NCI-H510A (cell line): ENCODE data around the gene TBC1D22A.
"Not testable (repeated sequence)": the region's sequence is repeated elsewhere in the genome, so short reads cannot be mapped to it uniquely, and the experiment has no call there.

Experiments used
- DNase-seq: peaks from one replicate; lab custom pipeline; 2025; lab: John Stamatoyannopoulos, UW

Gene TBC1D22A

DNA sequence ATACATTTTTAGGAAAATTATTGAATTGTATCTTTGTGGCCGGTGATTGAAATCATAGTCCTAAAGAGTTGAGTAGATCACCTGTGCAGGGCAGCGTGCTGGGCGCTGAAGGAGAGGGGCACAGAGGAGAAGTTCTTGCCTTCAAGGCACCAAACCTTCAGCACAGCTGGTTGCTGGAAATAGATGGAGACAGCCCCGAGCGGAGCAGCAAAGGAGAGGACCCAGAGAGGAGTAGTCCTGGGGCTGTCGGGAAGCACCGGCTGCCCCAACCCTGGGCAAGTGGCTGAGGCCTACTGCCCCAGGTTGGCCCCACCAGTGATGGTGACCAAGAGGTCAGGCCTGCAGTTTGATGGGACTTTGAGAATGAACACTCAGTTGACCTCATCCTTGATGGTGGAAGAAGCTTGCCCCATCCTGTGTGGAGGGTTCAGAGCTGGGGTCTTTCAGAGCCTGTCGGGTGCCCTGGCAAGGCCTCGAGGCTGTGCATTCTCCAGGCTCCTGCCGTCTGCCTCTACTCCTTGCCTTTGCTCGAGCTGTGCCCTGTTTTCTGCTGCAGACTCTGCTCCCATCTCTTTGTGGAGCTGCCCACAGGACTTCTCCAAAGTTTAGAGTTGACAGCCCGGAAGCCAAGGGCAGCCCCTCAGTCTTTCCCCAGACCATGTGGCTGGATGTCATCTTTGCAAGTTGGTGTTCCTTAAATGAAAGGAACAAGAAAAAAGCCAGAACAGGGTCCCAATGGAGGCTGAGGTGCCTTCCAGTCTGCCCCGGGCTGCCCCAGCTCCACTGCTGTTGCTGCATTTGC is 285.1 kb downstream of the TBC1D22A start:
- DNase-seq: no peak

DNA sequence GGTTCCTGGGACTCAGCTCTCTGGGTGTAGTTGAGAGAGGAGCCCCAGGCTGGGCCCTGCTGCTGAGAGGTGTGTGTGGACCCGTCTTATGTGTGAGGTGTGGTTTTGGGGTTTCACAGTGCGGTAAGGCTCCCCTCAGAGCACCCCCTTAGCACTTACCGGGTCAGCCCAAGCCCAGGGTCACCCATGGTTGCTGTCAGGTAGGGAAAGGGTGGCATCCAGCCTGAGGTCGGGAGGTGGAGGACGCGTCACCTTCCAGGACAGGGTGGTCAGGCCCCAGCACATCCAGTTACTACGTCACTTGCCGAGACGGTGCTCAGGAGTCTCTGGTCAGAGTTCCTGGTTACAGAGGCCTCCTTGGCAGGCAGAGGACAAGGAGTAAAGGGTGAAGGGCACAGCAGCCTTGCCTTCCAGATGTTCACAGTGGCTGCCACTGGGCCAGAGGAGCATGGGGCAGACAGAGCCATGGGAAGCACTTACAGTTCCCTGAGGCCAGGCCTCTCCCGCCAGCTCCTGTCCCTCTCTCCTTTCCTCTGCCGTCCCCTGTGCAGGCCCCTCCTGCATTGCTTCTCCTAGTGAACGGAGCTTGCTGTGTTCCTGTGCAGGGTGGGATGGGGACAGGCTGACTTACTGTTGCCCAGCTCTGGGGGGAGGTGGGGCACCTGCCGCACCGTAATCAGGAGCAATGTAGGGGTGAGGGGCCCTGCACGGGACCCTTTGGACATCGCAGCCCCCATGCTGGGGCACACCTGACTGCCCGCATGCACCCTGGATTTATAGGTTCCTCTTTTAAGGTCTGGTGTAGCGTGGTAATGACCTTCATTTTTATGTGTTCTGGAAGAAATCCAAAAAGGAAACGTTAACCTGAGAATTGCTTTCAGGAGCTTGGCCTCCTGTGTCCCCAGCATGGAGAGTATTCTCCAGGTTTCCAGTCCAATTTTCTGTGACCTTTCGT is 285.9 kb downstream of the TBC1D22A start:
- DNase-seq: no peak

DNA sequence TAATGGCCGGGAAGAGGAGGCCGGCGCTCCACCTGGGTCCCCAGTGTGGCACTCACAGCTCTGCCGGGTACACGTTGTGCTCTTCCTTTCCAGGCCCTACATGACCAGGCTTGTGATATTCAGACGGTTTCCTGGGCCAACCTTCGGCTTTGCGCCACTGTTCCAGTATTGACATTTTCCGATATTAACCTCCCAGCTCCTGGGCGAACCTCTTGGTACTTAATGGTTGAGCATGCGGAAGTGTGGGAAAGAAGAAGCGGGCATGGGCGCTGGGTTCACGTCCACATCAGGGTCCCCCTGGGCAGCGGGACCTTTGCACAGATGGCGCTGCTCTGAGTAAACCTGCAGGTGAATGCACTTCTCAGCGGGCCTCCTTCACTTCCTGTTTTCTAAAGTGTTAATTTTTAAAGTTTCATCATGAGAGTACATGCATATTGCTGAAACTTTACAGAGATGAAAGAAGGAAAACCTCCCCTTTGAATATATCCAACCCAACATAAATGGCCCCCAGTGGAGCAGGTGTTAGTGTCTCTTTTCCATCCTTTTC is 286.7 kb downstream of the TBC1D22A start:
- no peak for DNase-seq

DNA sequence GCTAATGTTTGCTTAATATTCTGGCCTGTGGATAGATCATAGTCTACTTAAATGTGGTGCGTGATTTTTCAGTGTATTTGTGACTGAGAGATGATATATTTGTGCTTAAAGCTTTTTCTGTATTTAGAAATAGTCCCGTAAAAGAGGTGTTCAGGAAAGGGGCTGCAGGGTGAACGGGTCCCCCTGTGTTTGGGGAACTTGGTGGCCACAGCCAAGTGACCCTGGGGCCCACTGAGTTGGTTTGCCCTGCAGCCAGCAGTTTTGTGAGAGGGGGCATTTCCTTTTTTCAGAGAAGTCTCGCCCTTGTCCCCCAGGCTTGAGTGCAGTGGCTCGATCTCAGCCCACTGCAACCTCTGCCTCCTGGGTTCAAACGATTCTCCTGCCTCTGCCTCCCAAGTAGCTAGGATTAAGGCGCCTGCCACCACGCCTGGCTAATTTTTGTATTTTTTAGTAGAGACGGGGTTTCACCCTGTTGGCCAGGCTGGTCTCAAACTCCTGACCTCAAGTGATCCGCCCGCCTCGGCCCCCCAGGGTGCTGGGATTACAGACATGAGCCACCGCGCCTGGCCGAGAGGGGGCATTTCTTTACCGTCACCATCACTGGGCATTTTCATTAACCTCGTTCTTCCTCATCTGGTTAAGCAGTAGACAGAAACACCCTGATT is 287.4 kb downstream of the TBC1D22A start:
- not testable (repeated sequence) for DNase-seq

DNA sequence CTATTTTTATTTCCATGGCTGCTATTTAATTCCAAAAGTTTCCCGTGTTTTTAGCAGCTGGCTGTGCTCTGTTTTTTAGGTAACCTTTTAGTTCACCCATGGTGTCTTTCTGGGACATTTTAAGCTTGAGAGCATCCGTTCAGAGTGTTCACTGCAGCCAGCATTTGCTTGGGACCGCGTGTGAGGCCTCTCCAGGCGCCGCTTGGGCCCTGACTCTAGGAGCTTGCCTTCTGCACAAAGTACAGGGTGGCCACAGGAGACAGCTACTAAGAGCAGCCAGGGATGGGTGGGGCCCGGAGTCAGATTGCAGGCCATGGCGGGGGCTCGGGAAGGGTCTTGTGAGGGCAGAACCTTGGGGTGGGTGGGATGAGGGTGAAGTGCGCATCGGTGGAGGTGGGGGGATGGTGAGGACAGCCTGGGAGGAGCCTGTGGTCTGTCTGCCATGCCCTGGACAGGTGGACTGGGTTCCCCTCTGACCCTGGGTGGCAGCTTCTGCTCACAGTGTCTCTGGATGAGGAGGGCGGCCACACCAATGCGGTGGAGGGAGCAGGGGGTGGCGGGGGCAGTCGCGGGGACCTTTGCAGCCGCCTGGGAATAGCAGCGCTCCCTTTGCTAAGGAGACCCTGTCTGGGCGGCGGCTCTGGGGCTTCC is 288.1 kb downstream of the TBC1D22A start:
- DNase-seq: no peak

DNA sequence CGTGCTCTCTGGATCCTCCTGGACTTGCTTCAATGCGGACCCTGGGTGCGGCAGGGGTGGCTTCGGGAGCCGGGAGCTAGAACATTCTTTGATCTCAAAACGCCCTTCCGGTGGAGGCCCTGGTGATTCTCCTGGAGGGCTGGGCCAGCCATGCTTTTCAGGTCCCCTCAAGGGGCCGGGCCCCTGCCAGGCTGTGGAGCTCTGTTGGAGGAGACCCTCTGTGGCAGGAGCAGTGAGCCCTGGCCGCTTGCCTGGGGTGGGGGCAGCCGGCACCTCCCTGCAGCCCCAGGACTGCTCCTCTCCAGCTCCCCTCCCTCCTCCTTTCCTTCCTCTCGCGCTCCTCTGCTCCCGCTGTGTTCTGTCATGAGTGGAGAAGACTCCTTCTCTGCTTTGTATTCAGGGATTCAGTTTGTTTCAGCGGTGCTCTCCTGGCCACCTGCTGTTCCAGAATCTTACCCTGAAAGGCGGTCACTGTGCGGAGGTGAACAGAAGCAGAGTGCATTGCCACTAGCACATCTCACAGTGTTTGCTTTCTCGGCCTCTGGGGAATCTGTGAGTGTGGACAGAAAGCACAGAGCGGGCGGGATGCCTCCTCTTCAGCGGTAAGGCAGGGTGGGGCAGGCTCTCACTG is 289.1 kb downstream of the TBC1D22A start:
- DNase-seq: no peak

DNA sequence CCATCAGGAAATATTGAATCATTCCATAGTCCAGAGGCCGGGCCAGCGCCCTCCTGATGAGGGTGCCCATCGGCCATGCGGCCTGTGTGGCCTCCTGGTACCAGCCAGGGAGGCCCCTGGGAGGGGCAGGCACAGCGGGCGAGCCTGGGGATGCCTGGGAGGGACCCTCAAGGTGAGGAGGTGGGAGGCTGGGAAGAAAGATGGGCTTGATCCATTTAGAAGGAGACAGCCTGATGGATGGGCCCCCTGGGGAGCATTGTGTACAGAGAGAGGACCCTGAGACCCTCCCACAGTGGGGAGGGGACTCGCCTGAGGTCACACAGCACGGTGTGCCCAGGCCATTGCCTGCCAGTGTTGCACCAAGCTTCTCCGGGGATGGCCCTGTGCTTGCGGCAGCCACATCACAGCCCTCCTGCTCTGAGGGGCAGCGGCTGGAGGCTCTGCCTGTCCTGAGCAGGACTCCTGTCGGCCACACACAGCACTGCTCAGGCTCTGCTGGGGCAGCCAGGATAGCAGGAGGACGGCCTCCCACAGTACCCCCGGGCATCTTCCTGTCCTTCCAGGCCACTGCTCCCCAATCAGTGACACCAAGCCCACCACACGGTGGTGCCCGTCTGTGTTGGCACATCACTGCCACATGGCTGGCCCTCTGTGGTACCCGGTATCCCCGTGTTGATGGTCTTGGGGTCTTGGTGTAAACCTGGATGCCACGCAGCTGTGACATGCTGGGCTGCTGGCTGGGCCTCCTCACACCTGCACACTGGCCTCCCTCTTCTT is 290.0 kb downstream of the TBC1D22A start:
- DNase-seq: no peak

DNA sequence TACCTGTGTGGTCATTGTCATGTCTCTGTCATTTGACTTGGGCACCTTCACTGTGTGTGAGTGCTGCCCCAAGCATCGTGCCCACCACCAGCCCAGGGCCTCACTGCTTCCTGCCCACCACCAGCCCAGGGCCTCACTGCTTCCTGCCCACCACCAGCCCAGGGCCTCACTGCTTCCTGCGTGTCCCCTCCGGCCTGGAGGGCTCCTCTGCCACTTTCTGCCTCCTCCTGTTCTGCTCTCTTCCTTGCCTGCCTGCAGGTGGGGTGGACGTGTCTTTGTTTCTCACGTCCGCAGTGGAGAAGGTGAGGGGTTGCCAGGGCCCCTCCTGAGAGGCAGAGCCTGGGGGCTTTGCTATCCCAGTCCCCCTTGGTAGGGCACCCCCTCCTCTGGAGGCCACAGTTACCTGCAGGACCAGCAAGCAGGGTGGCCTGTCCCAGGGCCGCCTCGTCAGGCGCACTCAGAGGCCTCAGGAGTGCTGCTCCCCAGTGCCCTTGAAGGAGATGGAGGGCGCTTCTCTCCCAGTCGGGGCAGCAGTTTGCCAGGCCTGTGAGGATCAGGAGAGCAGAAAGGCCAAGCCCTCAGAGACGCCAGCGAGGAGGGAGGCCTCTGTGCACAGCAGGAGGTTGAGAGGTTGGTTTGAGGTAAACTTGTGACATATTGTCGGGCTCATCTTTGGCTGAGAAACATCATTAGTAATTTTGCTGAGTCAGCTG is 290.7 kb downstream of the TBC1D22A start:
- peak; percentile 61 for DNase-seq

DNA sequence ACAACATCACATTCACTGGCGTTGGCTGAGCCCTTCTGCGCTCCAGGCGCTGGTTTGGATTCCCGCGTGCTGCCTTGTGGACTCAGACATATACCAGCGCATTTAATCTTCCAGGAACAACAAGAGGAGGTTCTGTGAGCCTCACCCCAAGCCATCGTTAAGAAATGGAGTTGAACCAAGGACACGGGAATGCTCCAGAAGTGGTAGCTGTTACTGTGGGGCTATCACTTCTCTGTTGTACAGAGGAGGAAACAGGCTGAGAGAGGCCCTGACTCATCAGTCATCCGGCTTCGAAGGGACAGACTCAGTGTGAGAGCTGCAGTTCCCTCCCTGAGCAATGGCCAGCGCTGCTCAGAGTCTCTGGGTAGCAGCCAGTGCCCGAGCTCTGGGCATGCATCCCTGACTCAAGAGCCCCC is 291.3 kb downstream of the TBC1D22A start:
- no peak for DNase-seq

DNA sequence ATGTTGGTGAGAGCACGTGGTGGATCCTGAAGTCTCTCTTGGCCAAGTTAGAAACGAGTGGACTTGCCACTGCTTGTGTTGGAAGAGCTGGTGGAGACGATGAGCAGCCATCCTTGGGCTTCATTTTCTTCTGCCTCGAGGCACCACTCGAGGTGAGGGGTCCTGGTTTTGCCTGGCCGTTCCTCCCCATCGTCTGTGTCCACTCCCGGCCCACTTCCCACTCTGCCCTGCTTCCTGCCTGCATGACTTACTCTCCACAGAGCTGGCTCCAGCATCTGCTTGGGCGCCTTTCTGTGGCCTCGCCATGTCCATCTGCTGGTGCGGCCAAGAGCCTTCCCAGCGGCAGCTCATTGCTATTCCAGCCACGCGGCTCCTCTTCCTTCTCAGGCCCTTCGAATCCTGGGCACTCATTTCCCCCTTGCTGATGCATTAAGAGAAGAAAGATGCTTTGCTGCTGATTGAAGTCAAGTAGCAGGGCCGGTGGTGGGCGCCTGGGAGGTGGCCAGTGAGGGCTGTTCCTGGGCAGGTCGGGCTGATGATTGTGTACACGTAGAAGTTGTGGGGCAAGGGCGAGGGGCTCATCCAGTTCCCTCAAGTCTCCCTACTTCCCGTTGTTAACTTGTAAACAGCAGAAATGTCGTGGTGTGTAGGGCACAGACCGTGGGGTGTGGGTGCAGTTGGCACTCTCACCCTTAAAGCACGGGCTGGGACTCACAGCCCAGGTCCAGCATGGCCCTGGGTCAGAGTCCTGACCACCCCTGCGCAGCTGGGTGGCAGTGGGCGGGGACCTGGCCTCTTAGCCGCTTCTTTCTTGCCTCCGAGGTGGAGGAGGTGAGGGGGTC is 292.0 kb downstream of the TBC1D22A start:
- no peak for DNase-seq

DNA sequence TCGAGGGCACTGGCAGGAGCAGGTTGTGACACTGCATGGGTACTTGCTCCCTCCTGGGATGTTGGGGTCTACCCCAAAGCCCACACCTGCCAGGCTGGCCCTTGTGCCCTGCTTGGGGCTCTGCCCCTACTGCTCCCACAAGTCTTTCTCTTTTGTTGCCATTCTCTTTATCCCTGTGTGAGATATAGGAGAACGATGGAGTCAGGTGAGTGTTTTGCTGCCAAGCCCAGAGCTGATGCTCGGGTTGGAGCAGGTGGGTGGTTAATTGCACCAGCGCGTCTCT is 292.6 kb downstream of the TBC1D22A start:
- no peak for DNase-seq

DNA sequence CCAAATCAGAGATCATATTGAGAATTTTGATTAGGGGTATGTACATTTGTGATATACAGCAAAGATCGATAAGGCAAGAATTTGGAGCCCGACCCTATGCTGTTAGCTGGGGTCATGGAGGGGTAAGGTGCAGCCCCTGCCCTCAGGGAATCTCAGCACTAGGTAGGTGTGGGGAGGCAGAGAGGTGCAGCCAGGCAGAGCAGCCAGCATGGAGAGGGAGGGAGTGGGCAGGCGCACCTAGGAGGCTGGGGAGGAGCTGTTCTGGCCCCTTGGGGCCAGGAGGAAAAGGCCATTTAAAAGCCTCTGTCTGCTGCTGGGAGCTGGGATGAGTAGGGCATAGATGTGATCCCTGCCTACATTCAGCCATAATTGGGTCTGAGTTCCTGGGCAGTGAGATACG is 293.0 kb downstream of the TBC1D22A start:
- no peak for DNase-seq

DNA sequence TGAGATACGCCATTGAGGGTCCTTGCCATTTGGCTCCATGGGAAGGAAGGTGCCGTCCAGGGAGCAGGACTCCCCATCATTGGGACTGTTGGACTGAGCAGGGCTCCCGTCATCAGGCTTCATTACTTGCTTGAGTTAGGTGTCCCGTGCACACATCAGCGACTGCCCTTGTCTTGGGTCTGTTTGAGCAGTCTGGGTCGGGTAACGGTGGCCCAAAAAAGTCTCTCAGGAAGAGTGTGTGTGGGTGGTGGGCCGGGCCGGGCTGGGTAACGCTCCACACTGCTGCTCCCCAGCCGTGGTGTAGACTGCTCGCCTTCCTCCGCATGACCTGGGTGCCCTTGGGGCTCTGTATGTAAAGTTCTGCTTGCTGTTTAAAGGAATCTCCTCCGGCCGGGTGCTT is 293.5 kb downstream of the TBC1D22A start:
- no peak for DNase-seq

DNA sequence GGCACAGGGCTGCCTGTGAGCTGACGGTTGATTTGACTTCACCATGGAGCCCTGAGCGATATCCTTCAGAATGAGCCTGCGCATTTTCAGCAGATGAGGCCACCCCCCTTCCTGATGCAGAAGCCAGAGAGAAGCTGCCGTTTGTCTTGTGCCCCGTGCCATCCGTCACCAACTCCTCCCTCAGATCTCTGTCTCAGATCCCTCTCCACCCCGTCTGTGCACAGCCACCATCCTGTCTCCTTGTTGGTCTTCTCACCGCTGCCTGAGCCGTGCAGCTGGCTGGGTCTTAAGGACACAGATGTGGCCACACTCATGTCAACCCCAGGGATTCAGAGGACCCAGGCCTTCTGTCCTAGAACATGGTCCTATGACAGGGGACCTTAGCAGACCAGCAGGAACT is 293.9 kb downstream of the TBC1D22A start:
- no peak for DNase-seq

DNA sequence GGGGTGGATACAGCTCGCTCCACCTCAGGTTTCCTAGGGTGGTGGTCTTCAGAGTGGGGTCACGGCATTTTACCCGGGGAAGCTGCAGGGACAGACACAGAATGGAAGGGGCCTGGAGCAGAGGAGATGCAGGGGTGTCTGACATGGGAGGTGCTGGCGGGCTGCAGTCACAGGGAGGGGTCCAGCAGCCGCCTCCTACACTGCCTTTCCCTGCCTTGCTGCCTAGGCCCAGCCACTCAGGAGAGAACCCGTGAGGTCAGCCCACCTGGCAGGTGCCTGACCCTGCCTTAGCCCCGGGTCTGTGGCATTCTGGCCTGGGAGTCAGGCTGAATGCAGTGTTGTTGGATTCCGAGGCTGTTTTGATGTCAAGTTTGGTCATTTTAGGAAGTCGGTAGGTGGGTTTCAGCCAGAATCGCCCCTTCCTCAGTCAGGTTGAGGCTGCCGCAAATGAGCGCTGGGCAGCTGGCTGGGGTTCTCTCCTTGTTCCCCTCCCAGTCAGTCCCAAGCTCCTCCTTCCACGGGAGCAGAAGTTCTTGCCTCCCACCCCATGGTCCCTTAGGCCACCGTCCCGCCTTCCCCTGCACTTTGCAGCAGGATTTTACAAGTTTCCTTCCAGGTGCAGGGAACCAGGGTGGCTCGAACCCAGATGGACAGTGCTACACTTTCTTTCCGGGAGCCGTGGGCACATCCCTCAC is 294.5 kb downstream of the TBC1D22A start:
- DNase-seq: no peak

DNA sequence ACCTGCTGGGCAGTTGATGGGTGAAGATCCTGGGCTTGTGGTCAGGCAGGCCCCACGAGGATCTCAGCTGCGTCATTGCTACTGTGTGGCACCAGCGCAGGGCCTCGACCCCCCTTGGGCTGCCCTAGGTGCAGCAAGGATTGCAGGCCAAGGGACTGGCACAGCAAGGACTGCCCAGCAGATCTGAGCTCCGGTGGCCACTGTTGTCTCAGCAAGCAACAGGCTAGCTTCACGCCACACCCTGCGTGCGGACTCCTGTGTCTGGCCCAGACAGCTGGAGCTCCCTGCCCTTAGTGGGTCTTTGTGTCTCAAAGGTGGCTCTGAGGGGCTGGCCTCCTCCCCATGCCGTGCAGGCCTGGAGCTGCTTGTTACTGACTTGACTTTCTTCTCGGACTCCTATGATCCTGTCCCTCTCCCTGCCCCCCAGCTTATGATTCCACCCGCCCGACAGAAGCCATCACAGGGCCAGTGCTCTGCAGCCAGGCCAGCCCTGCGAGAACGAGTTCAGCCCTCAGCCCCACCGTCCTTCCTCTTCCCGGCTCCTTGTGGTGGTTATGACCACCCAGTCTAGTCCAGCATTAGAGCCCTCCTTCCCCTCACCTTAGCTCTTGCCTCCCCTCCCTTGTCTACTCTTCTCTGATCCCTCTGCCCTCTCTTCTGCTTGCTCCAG is 295.6 kb downstream of the TBC1D22A start:
- no peak for DNase-seq

DNA sequence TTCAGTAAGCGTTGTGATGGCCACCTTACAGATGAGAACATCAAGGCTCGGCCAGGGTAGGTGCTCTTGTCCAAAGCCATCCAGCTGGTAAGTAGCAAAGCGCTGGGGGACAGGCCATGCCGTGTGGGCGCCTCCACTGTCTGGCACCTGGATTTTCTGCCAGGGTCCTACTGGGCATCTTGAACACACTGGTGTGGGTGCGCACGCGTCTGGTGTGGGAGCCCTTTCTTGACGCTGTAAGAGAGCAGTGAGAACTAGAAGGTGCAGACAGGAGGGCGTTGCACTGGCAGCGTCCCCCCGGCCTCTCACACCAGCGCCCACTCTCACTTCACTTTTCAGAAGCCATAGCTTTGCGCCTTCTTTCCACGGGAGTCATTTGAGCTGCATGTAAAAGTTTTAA is 296.6 kb downstream of the TBC1D22A start:
- no peak for DNase-seq

DNA sequence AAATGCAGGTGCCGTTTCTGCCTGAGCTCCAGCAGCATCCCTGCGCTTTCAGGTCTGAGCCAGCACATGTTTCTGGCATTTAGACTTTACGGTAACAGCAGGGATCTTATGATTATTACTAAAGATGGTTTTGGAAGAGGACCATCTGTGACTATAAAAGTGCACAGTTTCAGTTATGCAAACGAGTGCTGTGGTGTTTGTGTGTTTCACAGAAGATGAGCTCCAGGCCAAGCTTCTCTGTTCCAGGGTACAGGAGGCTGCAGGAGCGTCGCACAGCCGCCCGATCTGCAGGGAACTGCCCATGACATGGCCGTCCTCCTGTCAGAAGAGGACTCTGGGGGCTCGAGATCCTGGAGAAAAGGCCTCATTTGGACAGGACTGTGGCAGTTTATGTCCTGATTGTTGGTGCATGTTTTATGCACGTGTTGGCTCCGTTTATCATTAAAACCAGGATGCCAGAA is 297.3 kb downstream of the TBC1D22A start:
- no peak for DNase-seq
